Mononuclear cell (primary cell): ENCODE data around the gene ZNF19. TPM values are rescaled to one million over a fixed set of nuclear protein-coding genes. Genes with fewer than 3 reads are reported as not detected.

ENCODE experiments used
- total RNA-seq: library from RNA; depleted of rRNA; stranded (reverse); fragments of >200 nt; gene quantifications from one replicate; pipeline ENCODE4 v1.2.3, GENCODE V29; 2012

ZNF19 gene
- total RNA-seq, 1 donor, result 2.6 TPM

Other genes starting within 250 kb of the ZNF19 start
- 18.8 TPM for gene CMTR2, start 199.9 kb downstream of the ZNF19 start, total RNA-seq
- gene CALB2, start 130.6 kb downstream of the ZNF19 start, total RNA-seq, result not detected
- gene TLE7, start 47.3 kb downstream of the ZNF19 start, total RNA-seq, result not detected
- gene ZNF23, start 27.1 kb downstream of the ZNF19 start, total RNA-seq, result 6.5 TPM
- not detected for gene CHST4, start 37.1 kb upstream of the ZNF19 start, total RNA-seq
- not detected for gene TAT, start 87.8 kb upstream of the ZNF19 start, total RNA-seq
- gene MARVELD3, start 136.9 kb upstream of the ZNF19 start, total RNA-seq, result not detected
- 10.4 TPM for gene PHLPP2, start 235.4 kb upstream of the ZNF19 start, total RNA-seq